Nephron progenitor cell (in vitro differentiated cells): Measurements from ENCODE around the gene TPCN2.

Experiments
- DNase-seq: peaks from one replicate; pipeline ENCODE4 v3.0.0; 2021
- H3K27ac Mint-ChIP-seq: 2 replicates; pipeline ENCODE4 v1.8.0; 2021; ENCODE audit warnings: mild to moderate bottlenecking, moderate library complexity, mixed read lengths
- H3K27me3 Mint-ChIP-seq: 2 replicates; pipeline ENCODE4 v1.8.0; 2021; ENCODE audit warnings: mild to moderate bottlenecking, low read depth, mixed read lengths; ENCODE audit not compliant: poor library complexity
- H3K36me3 Mint-ChIP-seq: 2 replicates; pipeline ENCODE4 v1.8.0; 2021; ENCODE audit warnings: low read depth, mixed read lengths
- H3K4me1 Mint-ChIP-seq: 2 replicates; pipeline ENCODE4 v1.8.0; 2021; ENCODE audit warnings: mixed read lengths
- H3K4me3 Mint-ChIP-seq: 2 replicates; pipeline ENCODE4 v1.8.0; 2021; ENCODE audit warnings: mild to moderate bottlenecking, moderate library complexity, mixed read lengths
- H3K9me3 Mint-ChIP-seq: 2 replicates; pipeline ENCODE4 v1.8.0; 2021; ENCODE audit warnings: mild to moderate bottlenecking, moderate library complexity, mixed read lengths
- TF ChIP-seq, protein P1 (sequence below): fragments of 200-600 bp; sonication (generic); IDR thresholded peaks from 2 replicates; pipeline ENCODE4 v1.5.0; 2021; ENCODE audit warnings: antibody characterized with exemption

The TPCN2 gene

DNA sequence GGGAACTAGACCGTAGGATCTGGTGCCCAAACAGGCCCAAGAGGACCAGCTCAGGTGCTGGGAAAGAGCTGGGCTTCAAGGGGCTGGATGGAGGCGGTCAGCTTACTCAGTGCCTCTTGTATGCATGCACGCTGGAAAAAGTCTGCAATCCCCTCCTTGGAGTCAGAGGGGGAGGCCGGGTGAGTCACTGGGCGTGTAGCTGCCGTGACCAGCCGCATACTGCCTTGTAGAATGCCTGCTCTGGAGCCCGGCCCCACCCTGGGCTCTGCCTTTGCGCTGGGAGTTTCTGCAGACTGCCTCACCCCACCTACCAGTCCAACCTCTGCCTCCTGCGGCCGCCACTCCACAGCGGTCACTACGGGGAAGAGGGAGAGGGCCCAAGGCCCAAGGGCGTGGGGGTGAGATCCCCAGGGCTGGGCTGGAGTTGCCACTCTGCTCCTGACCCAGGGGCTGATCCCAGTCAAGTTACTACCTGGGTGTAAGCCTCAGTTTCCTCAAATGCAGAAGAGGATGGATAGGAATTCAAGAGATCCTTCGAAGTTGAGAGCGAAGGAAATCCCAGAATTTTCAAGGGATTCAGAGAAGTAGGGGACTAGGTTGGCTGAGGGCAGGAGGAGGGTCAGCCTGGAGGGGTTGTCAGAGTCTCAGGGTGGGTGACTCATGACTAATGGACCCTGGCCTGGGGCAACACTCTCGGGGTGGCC, 39.8 kb upstream of the TPCN2 start:
- Mint-ChIP-seq H3K27me3 (peaks cover 23% of the 10 kb centered on the region), H3K27ac (no peak overlapping the region), H3K9me3 (no peaks in the 10 kb centered on the region), H3K4me3 (no peak overlapping the region), H3K36me3 (no peaks in the 10 kb centered on the region), H3K4me1 (peaks cover 56% of the 10 kb centered on the region)
- peak; percentile 35 for DNase-seq
- TF ChIP-seq, protein P1, sequence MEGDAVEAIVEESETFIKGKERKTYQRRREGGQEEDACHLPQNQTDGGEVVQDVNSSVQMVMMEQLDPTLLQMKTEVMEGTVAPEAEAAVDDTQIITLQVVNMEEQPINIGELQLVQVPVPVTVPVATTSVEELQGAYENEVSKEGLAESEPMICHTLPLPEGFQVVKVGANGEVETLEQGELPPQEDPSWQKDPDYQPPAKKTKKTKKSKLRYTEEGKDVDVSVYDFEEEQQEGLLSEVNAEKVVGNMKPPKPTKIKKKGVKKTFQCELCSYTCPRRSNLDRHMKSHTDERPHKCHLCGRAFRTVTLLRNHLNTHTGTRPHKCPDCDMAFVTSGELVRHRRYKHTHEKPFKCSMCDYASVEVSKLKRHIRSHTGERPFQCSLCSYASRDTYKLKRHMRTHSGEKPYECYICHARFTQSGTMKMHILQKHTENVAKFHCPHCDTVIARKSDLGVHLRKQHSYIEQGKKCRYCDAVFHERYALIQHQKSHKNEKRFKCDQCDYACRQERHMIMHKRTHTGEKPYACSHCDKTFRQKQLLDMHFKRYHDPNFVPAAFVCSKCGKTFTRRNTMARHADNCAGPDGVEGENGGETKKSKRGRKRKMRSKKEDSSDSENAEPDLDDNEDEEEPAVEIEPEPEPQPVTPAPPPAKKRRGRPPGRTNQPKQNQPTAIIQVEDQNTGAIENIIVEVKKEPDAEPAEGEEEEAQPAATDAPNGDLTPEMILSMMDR = no peak

DNA sequence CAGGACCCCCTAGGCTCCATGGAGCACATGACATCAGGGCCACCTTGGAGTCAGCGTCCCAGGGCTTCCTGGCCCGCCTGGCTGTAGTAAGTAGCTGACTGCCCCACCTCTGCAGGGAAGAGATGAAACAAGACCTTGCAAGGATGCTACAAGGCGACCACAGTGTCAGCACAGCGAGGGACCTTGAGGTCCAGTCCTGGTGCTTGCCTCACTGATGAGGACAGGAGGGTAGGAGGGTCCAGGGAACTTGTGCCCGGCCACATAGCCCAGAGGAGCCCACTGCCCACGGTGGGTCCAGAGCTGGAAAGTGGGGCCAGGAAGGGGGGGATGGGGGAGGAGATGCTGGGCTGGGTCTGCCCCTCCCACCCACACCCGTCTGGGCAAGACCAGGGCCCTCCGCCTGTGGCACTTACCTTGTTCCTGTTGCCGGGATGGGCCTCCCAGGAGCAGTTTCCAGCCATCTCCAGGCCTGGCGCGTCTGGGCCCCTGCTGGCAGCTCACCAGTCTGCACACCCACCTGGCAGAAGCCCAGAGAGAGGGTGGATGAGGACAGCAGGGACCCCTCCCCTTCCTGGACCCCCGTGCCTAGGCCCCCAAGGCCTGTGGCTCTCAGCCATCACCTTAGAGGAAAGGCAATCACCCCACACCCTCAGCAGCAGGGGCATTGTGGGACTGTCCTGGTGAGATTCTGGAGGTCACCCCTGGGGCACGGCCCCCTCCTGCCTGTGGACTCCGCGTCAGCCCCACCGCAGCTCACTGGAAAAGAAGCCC, 39.1 kb upstream of the TPCN2 start:
- no peak for DNase-seq

DNA sequence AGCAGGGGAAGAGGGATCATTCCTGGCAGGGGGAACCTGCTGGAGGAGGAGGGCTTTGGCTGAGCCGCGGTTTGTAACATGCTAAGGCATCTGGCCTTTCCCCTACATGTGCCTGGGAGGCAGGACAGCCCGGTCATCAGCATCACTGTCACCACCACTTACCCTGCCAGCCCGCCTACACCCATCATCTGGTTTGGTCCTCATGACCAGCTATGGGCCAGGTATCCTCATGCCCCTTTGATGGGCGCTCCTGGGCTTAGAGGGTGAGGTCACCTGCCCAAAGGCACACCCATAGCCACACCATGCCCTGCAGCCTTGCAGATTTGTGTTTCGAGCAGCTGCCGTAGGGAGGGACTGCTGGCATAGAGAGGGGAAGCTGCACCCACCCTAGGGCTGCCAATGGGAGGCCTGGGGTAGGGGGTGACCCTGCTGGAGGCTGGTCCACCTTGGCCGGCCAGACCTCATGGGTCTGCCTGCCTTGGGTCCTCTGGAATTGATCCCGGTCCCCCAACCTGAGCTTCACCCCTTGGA, 38.3 kb upstream of the TPCN2 start:
- Mint-ChIP-seq H3K27me3 (peaks cover 26% of the 10 kb centered on the region), H3K4me3 (no peak overlapping the region), H3K36me3 (no peaks in the 10 kb centered on the region), H3K4me1 (peaks cover 67% of the 10 kb centered on the region), H3K27ac (no peak overlapping the region), H3K9me3 (no peaks in the 10 kb centered on the region)
- TF ChIP-seq, protein P1 = no peak
- no peak for DNase-seq

More for the DNA sequence above, 39.1 kb upstream of the TPCN2 start:
- Mint-ChIP-seq H3K27me3 (peaks cover 26% of the 10 kb centered on the region), H3K4me3 (no peak overlapping the region), H3K9me3 (no peaks in the 10 kb centered on the region), H3K27ac (no peak overlapping the region), H3K36me3 (no peaks in the 10 kb centered on the region), H3K4me1 (peaks cover 64% of the 10 kb centered on the region)
- TF ChIP-seq, protein P1 = no peak

DNA sequence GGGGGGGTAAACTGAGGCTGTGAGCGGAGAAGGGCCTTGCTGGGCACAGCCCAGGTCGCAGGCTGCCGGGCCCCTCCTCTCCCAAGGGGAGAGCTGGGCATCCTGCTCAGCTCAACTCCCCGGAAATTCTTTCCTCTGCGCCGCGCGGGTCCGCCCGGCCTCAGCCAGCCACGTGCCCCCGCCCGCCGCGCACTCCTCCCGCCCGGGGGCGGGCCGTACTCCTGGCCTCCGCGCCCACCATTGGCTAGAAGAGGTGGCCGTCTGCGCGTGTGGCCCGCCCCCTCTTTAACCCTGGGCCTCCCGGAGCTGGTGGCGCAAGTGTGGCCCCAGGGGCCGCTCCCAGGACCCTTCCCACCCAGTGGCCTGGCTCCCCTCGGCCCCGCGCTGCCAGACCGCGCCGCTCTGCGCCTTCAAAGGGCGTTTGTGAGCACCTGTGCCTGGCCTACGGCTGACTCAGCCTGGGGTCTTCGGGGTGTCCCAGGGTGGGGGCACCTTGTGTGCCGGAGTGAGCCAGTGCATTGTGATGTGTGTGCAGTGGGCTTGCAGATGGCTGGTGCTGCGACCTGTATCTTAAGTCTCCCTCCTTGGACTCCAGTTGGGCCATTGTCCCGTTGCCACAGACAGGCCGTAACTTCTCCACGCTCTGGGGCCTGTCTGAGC, 37.6 kb upstream of the TPCN2 start:
- peak; percentile 80 for DNase-seq
- H3K27me3 Mint-ChIP-seq = peaks cover 27% of the 10 kb centered on the region
- no peaks in the 10 kb centered on the region for H3K36me3 Mint-ChIP-seq
- H3K4me1 Mint-ChIP-seq = peaks cover 61% of the 10 kb centered on the region
- TF ChIP-seq, protein P1 = no peak
- no peaks in the 10 kb centered on the region for H3K9me3 Mint-ChIP-seq
- no peak overlapping the region for H3K27ac Mint-ChIP-seq
- H3K4me3 Mint-ChIP-seq = peak overlapping the region; percentile 20

DNA sequence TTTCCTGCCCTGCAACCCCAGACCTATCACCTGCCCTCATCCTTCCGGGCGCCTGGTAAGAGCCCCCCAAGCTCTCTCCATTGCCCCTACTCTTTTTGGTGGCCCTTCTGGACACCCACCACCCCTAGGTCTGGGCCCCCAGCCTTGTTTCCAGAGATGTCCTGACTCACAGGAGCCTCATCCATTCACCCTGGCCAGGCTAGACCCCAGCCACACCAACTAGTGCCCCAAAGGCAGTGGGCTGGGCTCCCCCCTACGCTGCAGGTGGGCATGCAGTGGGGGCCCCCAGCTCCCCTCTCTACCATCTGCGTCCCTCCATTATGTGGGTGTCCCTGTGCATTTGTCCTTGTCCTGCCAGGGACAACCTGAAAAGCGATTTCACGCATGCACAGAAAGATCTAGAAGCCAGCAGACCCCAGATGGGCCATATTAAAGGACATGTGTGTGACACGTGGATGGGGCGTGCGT, 37.1 kb upstream of the TPCN2 start:
- Mint-ChIP-seq H3K27me3 (peaks cover 29% of the 10 kb centered on the region), H3K4me1 (peaks cover 59% of the 10 kb centered on the region), H3K27ac (no peak overlapping the region), H3K4me3 (peak overlapping the region; percentile 20), H3K9me3 (no peaks in the 10 kb centered on the region), H3K36me3 (no peaks in the 10 kb centered on the region)
- TF ChIP-seq, protein P1 = no peak
- no peak for DNase-seq
